HUDEP-2 (cell line): ENCODE data around the gene SEPTIN10.
"Not testable (repeated sequence)": the region's sequence is repeated elsewhere in the genome, so short reads cannot be mapped to it uniquely, and the experiment has no call there.

Experiments
- DNase-seq, 76 experiments: peaks; one replicate each; lab custom pipeline; 2025; ENCODE audit not compliant: unreplicated experiment in 76 of 76; lab: John Stamatoyannopoulos, UW

The SEPTIN10 gene

GRCh38 chr2:109554758-109555157 lies 59.0 kb downstream of the SEPTIN10 start:
- peak in 1 of 76 experiments; percentile 10 for DNase-seq

GRCh38 chr2:109549016-109549590 lies 64.7 kb downstream of the SEPTIN10 start:
- DNase-seq, result no peak

DNA sequence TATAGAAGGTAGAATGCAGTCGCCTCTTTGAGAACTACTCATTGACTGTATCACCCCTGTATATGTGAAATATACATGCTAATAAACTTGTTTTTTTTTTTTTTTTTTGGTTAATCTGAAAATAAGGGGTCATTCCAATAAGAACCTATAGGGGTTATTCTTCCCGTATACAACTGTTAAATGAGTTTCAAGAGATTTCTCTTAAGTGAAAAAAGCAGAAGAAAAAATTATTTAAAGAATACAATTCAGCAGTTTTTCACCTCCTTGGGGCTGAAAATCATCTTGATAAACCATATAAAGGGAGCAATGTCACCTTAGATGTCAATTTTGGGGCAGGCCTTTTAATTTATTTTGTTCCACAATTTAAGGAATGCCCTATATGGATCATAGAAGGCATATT lies 66.5 kb downstream of the SEPTIN10 start:
- no peak for DNase-seq

GRCh38 chr2:109545828-109546713 lies 67.7 kb downstream of the SEPTIN10 start:
- DNase-seq, result peak in 39 of 76 experiments; percentile 1 to 63 (median 19)

GRCh38 chr2:109542384-109542783 lies 71.4 kb downstream of the SEPTIN10 start:
- no peak for DNase-seq

GRCh38 chr2:109538546-109538945 lies 75.2 kb downstream of the SEPTIN10 start:
- no peak for DNase-seq

DNA sequence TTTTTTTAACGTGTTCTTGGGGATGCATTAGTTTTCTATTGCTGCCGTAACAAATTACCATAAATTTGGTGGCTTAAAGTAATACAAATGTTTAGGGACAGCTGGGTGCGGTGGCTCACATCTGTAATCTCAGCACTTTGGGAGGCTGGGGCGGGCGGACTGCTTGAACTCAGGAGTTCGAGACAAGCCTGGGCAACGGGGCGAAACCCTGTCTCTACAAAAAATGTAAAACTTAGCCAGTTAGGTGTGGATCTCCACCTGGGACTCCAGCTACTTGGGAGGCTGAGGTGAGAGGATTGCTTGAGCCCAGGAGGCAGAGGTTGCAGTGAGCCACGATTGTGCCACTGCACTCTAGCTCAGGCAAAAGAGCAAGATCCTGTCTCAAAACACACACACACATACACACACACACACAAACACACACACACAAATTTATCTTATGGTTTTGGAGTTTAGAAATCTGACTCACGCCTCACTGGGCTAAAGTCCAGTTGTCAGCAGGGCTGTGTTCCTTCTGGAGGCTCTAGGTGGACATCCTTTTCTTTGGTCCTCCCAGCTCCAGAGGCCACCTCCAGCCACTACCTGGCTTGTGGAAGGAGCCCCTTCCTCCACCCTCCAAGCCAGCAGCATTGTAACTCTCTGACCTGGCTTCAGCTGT lies 76.1 kb downstream of the SEPTIN10 start:
- DNase-seq, result no peak

GRCh38 chr2:109536556-109536955 lies 77.2 kb downstream of the SEPTIN10 start:
- DNase-seq, result not testable (repeated sequence)

DNA sequence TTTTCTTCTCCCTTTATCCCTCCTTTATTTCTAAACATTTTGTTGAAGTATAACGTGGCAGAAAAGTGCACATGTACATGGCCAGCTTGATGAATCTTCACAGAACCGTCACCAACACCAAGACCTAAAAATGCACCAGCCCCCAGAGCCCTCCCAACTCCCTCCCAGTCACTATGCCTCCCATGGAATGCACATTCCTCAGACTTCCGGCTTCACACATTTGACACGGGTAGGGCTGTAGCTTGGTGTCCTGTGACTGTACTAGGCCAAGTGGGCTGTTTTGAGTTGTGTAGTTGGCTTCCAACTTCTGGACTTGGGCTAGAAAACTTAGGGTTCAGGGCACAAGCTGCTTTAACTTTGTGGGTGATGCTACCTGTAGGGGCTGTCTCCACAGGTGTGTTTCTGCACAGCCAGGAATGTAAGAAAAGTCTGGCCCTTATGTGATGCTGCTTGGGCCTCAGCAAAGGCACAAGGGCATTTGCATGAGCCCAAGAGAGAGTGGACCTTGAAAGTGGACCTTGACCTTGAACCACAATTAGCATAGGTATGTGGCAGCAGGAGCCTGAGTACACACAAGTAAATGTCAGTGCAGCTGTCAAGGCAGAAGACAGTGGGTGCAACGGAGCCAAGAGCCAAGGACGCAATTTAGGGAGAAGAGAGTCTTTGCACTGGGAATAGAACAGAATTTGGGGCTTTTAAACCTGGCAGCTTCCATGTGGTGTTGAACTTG lies 78.4 kb downstream of the SEPTIN10 start:
- DNase-seq, result no peak

DNA sequence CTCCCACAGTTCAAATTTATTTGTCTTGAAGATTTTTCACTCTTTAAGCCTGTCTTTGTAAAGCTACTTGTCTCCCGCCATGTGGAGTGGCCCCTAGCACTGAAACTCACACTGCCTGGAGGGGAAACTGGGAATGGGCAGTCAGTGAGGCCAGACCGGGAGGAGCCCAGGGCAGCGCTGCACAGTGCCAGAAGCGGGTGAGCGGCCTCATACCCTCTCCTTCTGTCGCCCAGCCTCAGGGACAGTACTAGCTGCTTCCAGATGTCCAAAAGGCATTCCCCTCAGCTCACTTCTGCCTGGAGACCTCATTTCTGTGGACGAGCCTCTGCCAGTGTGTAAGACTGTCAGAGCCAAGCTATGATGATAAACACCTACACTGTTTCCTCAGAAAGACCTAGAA lies 79.9 kb downstream of the SEPTIN10 start:
- no peak for DNase-seq

GRCh38 chr2:109532728-109533076 lies 81.1 kb downstream of the SEPTIN10 start:
- no peak for DNase-seq

GRCh38 chr2:109531896-109532727 lies 81.7 kb downstream of the SEPTIN10 start:
- no peak for DNase-seq

DNA sequence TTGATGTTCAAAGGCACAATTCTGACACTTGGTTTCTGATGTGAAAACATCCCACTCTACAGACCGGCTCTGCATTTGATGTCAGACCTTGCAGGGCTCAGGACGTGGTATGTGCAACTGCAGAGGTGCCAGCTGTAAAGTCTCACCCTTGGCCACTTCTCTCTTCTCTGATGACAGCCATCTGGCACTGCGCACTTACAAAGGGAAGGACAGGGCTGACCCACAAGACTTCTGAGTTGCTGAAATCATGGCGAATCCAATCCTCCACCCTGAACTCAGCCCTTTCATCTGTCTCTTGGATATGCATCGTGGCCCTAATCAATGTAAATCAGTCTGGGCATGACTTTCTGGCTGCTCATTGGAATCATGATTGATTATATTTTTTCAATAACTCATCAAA lies 82.5 kb downstream of the SEPTIN10 start:
- no peak for DNase-seq

- DNase-seq, result no peak
Measured at GRCh38 chr2:109530712-109531111, 83.1 kb downstream of the SEPTIN10 start.

DNA sequence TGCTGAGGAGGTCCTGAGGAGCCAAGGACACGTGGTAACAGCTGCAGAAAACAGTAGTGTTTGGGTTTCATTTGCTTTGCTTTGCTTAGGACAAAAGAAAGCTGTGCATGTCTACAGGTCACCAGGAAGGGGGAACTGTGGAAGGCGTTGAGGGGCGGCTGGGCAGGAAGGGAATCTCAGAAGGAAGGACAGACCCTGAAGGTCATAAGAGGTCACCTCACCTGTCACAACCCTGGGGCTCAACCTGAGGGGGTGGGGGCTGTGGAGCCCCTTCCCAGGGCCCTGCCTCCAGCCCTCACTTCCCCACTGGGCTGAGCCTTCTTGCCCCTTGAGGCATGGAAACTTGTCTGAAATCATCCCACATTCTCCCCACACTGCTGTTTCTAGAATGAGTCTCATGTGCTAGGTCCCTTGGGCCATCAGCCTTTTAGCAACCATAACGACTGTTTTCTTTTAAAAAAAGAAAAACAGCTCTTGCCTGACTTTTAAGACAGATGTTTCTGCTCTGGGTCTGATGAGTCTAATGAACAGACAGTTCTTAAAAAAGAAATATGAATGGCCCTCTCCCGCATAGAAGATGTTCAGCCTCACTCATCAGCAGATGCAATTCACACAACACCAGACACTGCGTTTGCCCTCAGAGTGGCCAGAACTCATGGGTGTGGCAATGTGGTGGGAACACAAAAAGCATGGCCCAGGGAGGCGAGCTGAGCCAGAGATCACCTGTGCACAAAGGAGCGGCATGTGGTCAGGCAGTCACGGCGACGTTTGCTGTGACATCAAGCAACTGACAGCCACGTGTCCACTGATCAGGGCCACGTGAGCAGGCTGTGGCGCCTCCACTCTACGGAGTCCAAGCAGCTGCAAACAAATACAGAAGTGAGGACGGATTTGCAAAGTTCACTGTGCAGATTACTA lies 84.0 kb downstream of the SEPTIN10 start:
- no peak for DNase-seq

- no peak for DNase-seq
Measured at GRCh38 chr2:109528811-109529501, 84.8 kb downstream of the SEPTIN10 start.

DNA sequence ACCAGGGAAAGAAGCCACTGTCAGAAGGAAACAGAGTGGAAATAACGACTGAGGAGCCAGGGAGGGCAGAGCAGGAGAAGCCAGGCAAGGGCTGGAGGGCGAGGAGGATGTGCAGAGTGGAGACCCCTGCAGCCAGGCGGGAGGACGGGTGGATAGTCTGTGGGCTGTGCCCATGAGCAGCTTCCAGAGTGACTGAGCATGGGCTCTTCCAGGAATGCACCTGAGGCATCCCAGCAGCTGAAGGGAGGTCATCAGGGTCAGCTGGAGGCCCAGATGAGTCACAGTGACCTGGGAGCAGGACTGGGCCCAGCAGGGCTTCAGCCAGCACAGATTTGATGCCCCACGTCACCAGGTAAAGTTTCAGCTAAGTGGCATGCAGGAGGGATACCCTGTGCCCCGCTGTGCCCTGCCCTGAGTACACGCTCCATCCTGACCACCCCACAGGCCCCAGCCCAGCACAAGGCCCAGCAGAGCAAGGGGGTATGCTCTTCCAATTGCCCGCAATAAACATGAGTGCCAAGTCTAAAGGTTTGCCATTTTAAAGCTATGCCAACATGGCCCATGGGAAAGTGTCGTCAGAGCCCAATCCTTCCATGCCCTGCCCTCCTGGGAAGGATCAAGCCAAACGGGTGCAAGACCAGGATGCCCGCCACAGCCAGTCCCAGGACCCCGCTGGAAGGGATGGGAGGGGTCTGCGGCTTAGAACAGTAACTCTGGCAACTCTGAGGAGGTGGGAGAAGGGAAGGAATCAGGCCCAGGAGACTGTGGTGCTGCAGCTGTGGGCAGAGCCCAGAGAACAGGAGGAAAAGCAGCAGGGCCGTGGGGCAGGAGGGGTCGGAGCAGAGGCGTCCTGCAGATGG lies 85.7 kb downstream of the SEPTIN10 start:
- DNase-seq, result no peak

DNA sequence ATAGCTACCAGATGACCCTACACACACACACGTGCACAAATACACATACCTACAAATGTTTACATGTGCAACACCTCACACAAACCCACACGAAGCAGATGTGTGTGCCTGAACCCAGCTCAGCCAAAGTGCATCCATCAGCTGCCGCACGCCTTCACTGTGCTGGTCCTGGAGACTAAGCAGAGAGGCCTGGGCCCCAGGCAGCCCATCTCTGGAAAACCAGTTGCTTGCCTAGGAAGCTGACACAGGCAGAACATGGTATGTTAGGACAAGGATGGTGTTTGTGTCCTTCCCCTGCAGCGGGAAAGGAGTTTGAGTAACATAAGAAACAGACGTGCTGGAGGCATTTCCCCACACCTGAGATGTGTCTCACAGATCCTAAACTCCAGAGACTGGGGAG lies 86.7 kb downstream of the SEPTIN10 start:
- DNase-seq, result no peak
